ENCODE results near the gene IQGAP2.
"Not testable (repeated sequence)": the region's sequence is repeated elsewhere in the genome, so short reads cannot be mapped to it uniquely, and the experiment has no call there.

IQGAP2 gene

GRCh38 chr5:76547242-76547890 lies 144.3 kb downstream of the IQGAP2 start:
- no CpG with 5 or more reads among the region's 4 CpGs for WGBS, 2 donors (ENCODE audit: extremely low coverage in 2 of 2, insufficient read length in 2 of 2, insufficient replicate concordance in 1 of 2)
- no peak overlapping the region for H2BK120ac ChIP-seq (ENCODE audit: low read depth, low read length)
- no peak for DNase-seq (ENCODE audit: low spot score)

DNA sequence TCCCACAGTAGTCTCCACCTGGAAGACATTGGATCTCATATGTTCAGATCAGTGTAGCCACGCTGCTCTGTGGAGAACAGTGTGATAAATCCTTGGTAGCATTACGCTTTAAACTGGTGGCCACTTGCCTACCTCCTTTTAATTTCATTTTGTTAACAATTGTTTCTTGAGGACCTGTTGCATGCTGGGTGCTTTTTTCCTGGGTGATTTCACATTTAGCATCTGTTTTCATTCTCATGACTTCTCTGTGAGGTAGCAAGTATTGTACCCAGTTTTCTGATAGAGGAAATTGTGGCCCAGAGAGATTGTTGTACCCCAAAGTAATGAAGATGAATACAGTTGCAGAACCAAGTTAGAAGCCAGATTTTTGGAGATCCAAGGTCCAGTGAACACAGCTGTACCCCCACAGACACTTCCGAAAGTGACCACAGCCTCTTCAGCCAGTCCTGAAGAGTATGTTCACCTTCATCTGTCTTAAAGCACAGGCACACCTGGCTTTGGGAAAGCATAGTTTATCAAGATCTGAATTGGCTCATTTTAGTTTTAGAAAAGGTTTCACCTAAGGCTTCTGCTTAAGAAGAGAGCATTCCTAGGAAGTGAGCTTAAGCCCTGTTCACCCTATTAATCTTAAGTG lies 144.9 kb downstream of the IQGAP2 start:
- Histone ChIP-seq H2BK5ac (ENCODE audit: low read length) (no peak overlapping the region), H2BK12ac (ENCODE audit: low read length) (no peak overlapping the region), H3K4me3 (ENCODE audit: low read length in 2 of 2) (no peak overlapping the region), H2BK120ac (ENCODE audit: low read depth, low read length) (no peak overlapping the region), H3K18ac (ENCODE audit: low read length) (no peak overlapping the region), H2AK5ac (ENCODE audit: low read depth, low read length) (no peak overlapping the region), H2BK15ac (ENCODE audit: low read length) (no peak overlapping the region), H4K91ac (ENCODE audit: low read depth, low read length, poor library complexity) (no peak overlapping the region), H3K9me3 (replicated peaks in 1 of 2; ENCODE audit: control insufficient read depth in 2 of 2, insufficient read depth in 1 of 2, low read depth in 1 of 2, low read length in 2 of 2) (peaks cover 0 to 3% of the 10 kb centered on the region in 2 donors), H3K36me3 (replicated peaks in 1 of 2; ENCODE audit: control insufficient read depth in 2 of 2, insufficient read depth in 2 of 2, low read length in 2 of 2) (no peaks in the 10 kb centered on the region), H3K9ac (ENCODE audit: low read depth, low read length, poor library complexity) (no peak overlapping the region), H3K4ac (ENCODE audit: low read length) (no peak overlapping the region), H3K27me3 (ENCODE audit: control insufficient read depth in 3 of 3, insufficient read depth in 3 of 3, low read depth in 1 of 3, low read length in 3 of 3) (no peaks in the 10 kb centered on the region), H2AFZ (ENCODE audit: low read length) (no peak overlapping the region), H3K4me2 (ENCODE audit: insufficient read depth, low read length, poor library complexity, severe bottlenecking) (no peak overlapping the region), H3K27ac (replicated peaks; ENCODE audit: low read length) (no peak overlapping the region), H3K79me1 (ENCODE audit: low read depth, low read length) (no peaks in the 10 kb centered on the region), H3K23ac (ENCODE audit: low read depth, low read length, poor library complexity) (no peak overlapping the region), H4K8ac (ENCODE audit: low read depth, low read length) (no peak overlapping the region), H3K4me1 (ENCODE audit: control insufficient read depth in 2 of 2, insufficient read depth in 1 of 2, low read depth in 1 of 2, low read length in 2 of 2) (peaks cover 0 to 14% of the 10 kb centered on the region in 2 donors), H3K14ac (ENCODE audit: low read length) (peak overlapping the region; percentile 9)
- no CpG with 5 or more reads among the region's 3 CpGs for WGBS, 2 donors (ENCODE audit: extremely low coverage in 2 of 2, insufficient read length in 2 of 2, insufficient replicate concordance in 1 of 2)
- DNase-seq (ENCODE audit: low spot score) = no peak

More at GRCh38 chr5:76547242-76547890, 144.3 kb downstream of the IQGAP2 start:
- Histone ChIP-seq H3K79me1 (ENCODE audit: low read depth, low read length) (no peaks in the 10 kb centered on the region), H3K27ac (replicated peaks; ENCODE audit: low read length) (no peak overlapping the region), H2BK5ac (ENCODE audit: low read length) (no peak overlapping the region), H2BK12ac (ENCODE audit: low read length) (no peak overlapping the region), H3K18ac (ENCODE audit: low read length) (no peak overlapping the region), H3K27me3 (ENCODE audit: control insufficient read depth in 3 of 3, insufficient read depth in 3 of 3, low read depth in 1 of 3, low read length in 3 of 3) (no peaks in the 10 kb centered on the region), H2AFZ (ENCODE audit: low read length) (no peak overlapping the region), H4K8ac (ENCODE audit: low read depth, low read length) (no peak overlapping the region), H3K4me1 (ENCODE audit: control insufficient read depth in 2 of 2, insufficient read depth in 1 of 2, low read depth in 1 of 2, low read length in 2 of 2) (peaks cover 0 to 14% of the 10 kb centered on the region in 2 donors), H3K36me3 (replicated peaks in 1 of 2; ENCODE audit: control insufficient read depth in 2 of 2, insufficient read depth in 2 of 2, low read length in 2 of 2) (no peaks in the 10 kb centered on the region), H3K9ac (ENCODE audit: low read depth, low read length, poor library complexity) (no peak overlapping the region), H2BK15ac (ENCODE audit: low read length) (no peak overlapping the region), H4K91ac (ENCODE audit: low read depth, low read length, poor library complexity) (no peak overlapping the region), H3K4me2 (ENCODE audit: insufficient read depth, low read length, poor library complexity, severe bottlenecking) (no peak overlapping the region), H3K4me3 (ENCODE audit: low read length in 2 of 2) (no peak overlapping the region), H3K9me3 (replicated peaks in 1 of 2; ENCODE audit: control insufficient read depth in 2 of 2, insufficient read depth in 1 of 2, low read depth in 1 of 2, low read length in 2 of 2) (no peaks in the 10 kb centered on the region), H3K23ac (ENCODE audit: low read depth, low read length, poor library complexity) (no peak overlapping the region), H2AK5ac (ENCODE audit: low read depth, low read length) (no peak overlapping the region), H3K14ac (ENCODE audit: low read length) (peak overlapping the region; percentile 9), H3K4ac (ENCODE audit: low read length) (no peak overlapping the region)

- Histone ChIP-seq H3K79me1 (ENCODE audit: low read depth, low read length) (no peaks in the 10 kb centered on the region), H4K91ac (ENCODE audit: low read depth, low read length, poor library complexity) (no peak overlapping the region), H3K27me3 (ENCODE audit: control insufficient read depth in 3 of 3, insufficient read depth in 3 of 3, low read depth in 1 of 3, low read length in 3 of 3) (no peaks in the 10 kb centered on the region), H3K18ac (ENCODE audit: low read length) (no peak overlapping the region), H2AFZ (ENCODE audit: low read length) (no peak overlapping the region), H2BK15ac (ENCODE audit: low read length) (no peak overlapping the region), H3K36me3 (replicated peaks in 1 of 2; ENCODE audit: control insufficient read depth in 2 of 2, insufficient read depth in 2 of 2, low read length in 2 of 2) (no peaks in the 10 kb centered on the region), H3K4me3 (ENCODE audit: low read length in 2 of 2) (no peak overlapping the region), H2BK120ac (ENCODE audit: low read depth, low read length) (no peak overlapping the region), H3K27ac (replicated peaks; ENCODE audit: low read length) (no peak overlapping the region), H3K4ac (ENCODE audit: low read length) (no peak overlapping the region), H2BK5ac (ENCODE audit: low read length) (no peak overlapping the region), H3K4me1 (ENCODE audit: control insufficient read depth in 2 of 2, insufficient read depth in 1 of 2, low read depth in 1 of 2, low read length in 2 of 2) (peaks cover 0 to 14% of the 10 kb centered on the region in 2 donors), H3K9me3 (replicated peaks in 1 of 2; ENCODE audit: control insufficient read depth in 2 of 2, insufficient read depth in 1 of 2, low read depth in 1 of 2, low read length in 2 of 2) (peaks cover 0 to 3% of the 10 kb centered on the region in 2 donors), H3K14ac (ENCODE audit: low read length) (no peak overlapping the region), H3K4me2 (ENCODE audit: insufficient read depth, low read length, poor library complexity, severe bottlenecking) (no peak overlapping the region), H4K8ac (ENCODE audit: low read depth, low read length) (no peak overlapping the region), H2BK12ac (ENCODE audit: low read length) (no peak overlapping the region), H2AK5ac (ENCODE audit: low read depth, low read length) (no peak overlapping the region), H3K23ac (ENCODE audit: low read depth, low read length, poor library complexity) (no peak overlapping the region), H3K9ac (ENCODE audit: low read depth, low read length, poor library complexity) (no peak overlapping the region)
- no peak for DNase-seq (ENCODE audit: low spot score)
- WGBS, 2 donors (ENCODE audit: extremely low coverage in 2 of 2, insufficient read length in 2 of 2, insufficient replicate concordance in 1 of 2) = no CpG with 5 or more reads among the region's 3 CpGs
These were observed 145.6 kb downstream of the IQGAP2 start for GRCh38 chr5:76548525-76549229.

- H3K36me3 ChIP-seq (replicated peaks in 1 of 2; ENCODE audit: control insufficient read depth in 2 of 2, insufficient read depth in 2 of 2, low read length in 2 of 2); H3K27ac ChIP-seq (replicated peaks; ENCODE audit: low read length); H4K91ac ChIP-seq (ENCODE audit: low read depth, low read length, poor library complexity); H3K14ac ChIP-seq (ENCODE audit: low read length); H3K4ac ChIP-seq (ENCODE audit: low read length); H2BK15ac ChIP-seq (ENCODE audit: low read length); H4K8ac ChIP-seq (ENCODE audit: low read depth, low read length); H3K9ac ChIP-seq (ENCODE audit: low read depth, low read length, poor library complexity); H3K79me1 ChIP-seq (ENCODE audit: low read depth, low read length); H3K27me3 ChIP-seq (ENCODE audit: control insufficient read depth in 3 of 3, insufficient read depth in 3 of 3, low read depth in 1 of 3, low read length in 3 of 3); H2AFZ ChIP-seq (ENCODE audit: low read length); H3K9me3 ChIP-seq (replicated peaks in 1 of 2; ENCODE audit: control insufficient read depth in 2 of 2, insufficient read depth in 1 of 2, low read depth in 1 of 2, low read length in 2 of 2); H2BK120ac ChIP-seq (ENCODE audit: low read depth, low read length); H3K4me2 ChIP-seq (ENCODE audit: insufficient read depth, low read length, poor library complexity, severe bottlenecking); DNase-seq (ENCODE audit: low spot score); H3K23ac ChIP-seq (ENCODE audit: low read depth, low read length, poor library complexity); H2AK5ac ChIP-seq (ENCODE audit: low read depth, low read length); H3K4me3 ChIP-seq (ENCODE audit: low read length in 2 of 2); H2BK12ac ChIP-seq (ENCODE audit: low read length); H2BK5ac ChIP-seq (ENCODE audit: low read length); H3K18ac ChIP-seq (ENCODE audit: low read length): not testable (repeated sequence)
- WGBS, 2 donors (ENCODE audit: extremely low coverage in 2 of 2, insufficient read length in 2 of 2, insufficient replicate concordance in 1 of 2) = no CpG with 5 or more reads among the region's 34 CpGs
- H3K4me1 ChIP-seq (ENCODE audit: control insufficient read depth in 2 of 2, insufficient read depth in 1 of 2, low read depth in 1 of 2, low read length in 2 of 2) = peaks cover 0 to 14% of the 10 kb centered on the region in 2 donors
These were observed 147.8 kb downstream of the IQGAP2 start for GRCh38 chr5:76550881-76551280.

Measured in neuronal stem cell (in vitro differentiated cells).